Karpas-422 (cell line): ENCODE measurements around the gene LONRF2. TPM values are rescaled to one million over a fixed set of nuclear protein-coding genes. Genes with fewer than 3 reads are reported as not detected.

Experiments used
- DNase-seq: peaks from one replicate; pipeline ENCODE4 v3.0.0-alpha.2; 2015
- H2AFZ ChIP-seq: fragments of 200-600 bp; sonication (generic); 2 replicates; pipeline ENCODE4 v1.6.1; 2014; ENCODE audit warnings: antibody characterized with exemption, low read length, mixed read lengths
- H3K27ac ChIP-seq: fragments of 200-600 bp; sonication (generic); 2 replicates; pipeline ENCODE4 v1.5.1; 2014; ENCODE audit warnings: mild to moderate bottlenecking, low read length, moderate library complexity
- H3K27me3 ChIP-seq: fragments of 200-600 bp; sonication (generic); 2 replicates; pipeline ENCODE4 v1.6.1; 2014; ENCODE audit warnings: low read length, mixed read lengths
- H3K36me3 ChIP-seq: fragments of 200-600 bp; sonication (generic); 2 replicates; pipeline ENCODE4 v1.6.1; 2014; ENCODE audit warnings: low read length, mixed read lengths; ENCODE audit not compliant: insufficient read depth
- H3K4me1 ChIP-seq: fragments of 200-600 bp; sonication (generic); 2 replicates; pipeline ENCODE4 v1.6.1; 2014; ENCODE audit warnings: mild to moderate bottlenecking, low read length, mixed read lengths
- H3K4me2 ChIP-seq: fragments of 200-600 bp; sonication (generic); 2 replicates; pipeline ENCODE4 v1.6.1; 2014; ENCODE audit warnings: low read length, low read depth, mild to moderate bottlenecking; ENCODE audit not compliant: poor library complexity, severe bottlenecking
- H3K4me3 ChIP-seq: fragments of 200-600 bp; sonication (generic); 2 replicates; pipeline ENCODE4 v1.5.1; 2014; ENCODE audit warnings: mild to moderate bottlenecking, antibody characterized with exemption, low read length, mixed read lengths
- H3K79me2 ChIP-seq: fragments of 200-600 bp; sonication (generic); 2 replicates; pipeline ENCODE4 v1.6.1; 2014; ENCODE audit warnings: mild to moderate bottlenecking, low read length, mixed read lengths
- H3K9ac ChIP-seq: fragments of 200-600 bp; sonication (generic); 2 replicates; pipeline ENCODE4 v1.6.0; 2014; ENCODE audit warnings: low read length
- H3K9me2 ChIP-seq: fragments of 200-600 bp; sonication (generic), shearing (Covaris generic); replicated peaks from 2 replicates; pipeline ENCODE4 v1.6.0; 2014; ENCODE audit warnings: mild to moderate bottlenecking, low read length, moderate library complexity; ENCODE audit not compliant: insufficient read depth
- H3K9me3 ChIP-seq: fragments of 300-700, 200-600 bp; sonication (generic); 2 replicates; pipeline ENCODE4 v1.6.1; 2014; ENCODE audit warnings: low read length, mixed read lengths
- H4K20me1 ChIP-seq: fragments of 200-600 bp; sonication (generic); 2 replicates; pipeline ENCODE4 v1.6.1; 2014; ENCODE audit warnings: mild to moderate bottlenecking, antibody characterized with exemption, low read length, low read depth; ENCODE audit not compliant: insufficient read depth
- total RNA-seq: library from RNA; depleted of rRNA; stranded (reverse); fragments of >200 nt; shearing (Covaris generic); gene quantifications from 2 replicates; pipeline ENCODE4 v1.2.3, GENCODE V29; 2014; ENCODE audit warnings: low replicate concordance

The LONRF2 gene
- total RNA-seq, 1 experiment from 2014 or later: not detected

DNA sequence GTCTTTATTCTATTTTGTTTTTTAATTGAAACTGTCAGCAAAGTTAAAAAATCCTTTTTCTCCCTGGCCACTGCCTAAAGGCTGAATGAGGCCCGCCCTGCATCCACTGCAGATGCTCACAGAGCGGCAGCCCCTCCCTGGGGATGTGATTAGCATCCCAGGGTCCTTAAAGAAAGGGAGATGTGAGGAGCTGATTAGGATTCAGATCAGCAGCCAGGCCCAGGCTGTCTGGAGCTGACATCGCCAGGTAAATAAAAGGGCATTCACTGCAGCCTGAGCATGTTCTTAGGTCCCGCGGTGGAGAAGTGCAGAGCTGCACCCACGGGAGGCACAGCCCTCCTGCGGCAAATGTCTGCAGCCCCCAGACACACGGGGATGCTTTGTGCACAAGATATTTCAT lies 83.8 kb downstream of the LONRF2 start:
- H4K20me1 ChIP-seq: no peaks in the 10 kb centered on the region
- H3K27ac ChIP-seq: no peak overlapping the region
- no peak overlapping the region for H3K4me3 ChIP-seq
- H3K27me3 ChIP-seq: no peaks in the 10 kb centered on the region
- no peak overlapping the region for H2AFZ ChIP-seq
- no peak overlapping the region for H3K4me2 ChIP-seq
- no peak overlapping the region for H3K9ac ChIP-seq
- H3K4me1 ChIP-seq: peaks cover 81% of the 10 kb centered on the region
- H3K79me2 ChIP-seq: no peaks in the 10 kb centered on the region
- no peaks in the 10 kb centered on the region for H3K36me3 ChIP-seq
- DNase-seq: no peak
- H3K9me3 ChIP-seq: no peaks in the 10 kb centered on the region
- no peaks in the 10 kb centered on the region for H3K9me2 ChIP-seq

DNA sequence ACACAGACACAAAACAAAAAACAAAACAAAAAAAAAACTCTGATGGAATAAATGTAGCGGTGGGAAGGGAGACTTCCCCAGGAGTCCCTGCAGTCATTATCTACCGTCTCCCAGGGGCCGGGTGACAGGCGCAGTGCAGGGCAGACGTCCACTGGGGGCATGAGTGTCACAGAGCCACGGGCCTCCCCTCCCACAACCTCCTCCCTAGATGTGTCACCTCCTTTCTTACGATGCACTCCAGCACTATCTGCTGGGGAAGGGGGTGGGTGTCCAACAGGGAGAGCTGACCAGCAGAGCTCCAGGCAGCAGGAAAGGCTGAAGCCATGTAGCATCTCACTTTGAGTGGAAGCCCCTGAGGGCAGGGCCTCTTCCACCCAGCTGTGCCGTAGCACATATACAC lies 84.5 kb downstream of the LONRF2 start:
- Histone ChIP-seq H3K9me2 (no peaks in the 10 kb centered on the region), H3K27me3 (no peaks in the 10 kb centered on the region), H3K9ac (no peak overlapping the region), H3K4me1 (peaks cover 81% of the 10 kb centered on the region), H3K4me3 (no peak overlapping the region), H4K20me1 (no peaks in the 10 kb centered on the region), H3K36me3 (no peaks in the 10 kb centered on the region), H3K27ac (no peak overlapping the region), H2AFZ (no peak overlapping the region), H3K79me2 (no peaks in the 10 kb centered on the region), H3K4me2 (no peak overlapping the region), H3K9me3 (no peaks in the 10 kb centered on the region)
- DNase-seq: no peak

DNA sequence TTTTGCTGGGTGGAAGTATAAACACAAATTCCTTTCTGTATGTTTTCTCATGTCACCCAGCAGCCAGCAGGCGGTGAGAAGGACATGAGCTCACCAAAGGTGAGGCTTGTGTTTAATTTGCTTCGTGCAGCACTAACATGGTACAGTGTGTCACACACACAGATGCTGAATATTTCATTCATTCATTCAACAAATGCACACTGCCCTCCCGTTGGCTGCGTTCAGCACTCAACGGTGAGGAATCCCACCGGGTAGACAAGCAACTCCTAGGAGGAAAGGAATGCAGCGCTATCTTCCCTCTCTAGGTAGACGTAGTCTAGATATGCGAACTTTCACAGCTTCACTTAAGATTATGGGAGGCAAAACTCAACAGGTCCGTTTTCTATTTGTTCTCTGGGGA lies 85.1 kb downstream of the LONRF2 start:
- Histone ChIP-seq H2AFZ (no peak overlapping the region), H3K27ac (peak overlapping the region; percentile 97; the same call in 1 of the 2 replicates), H3K4me2 (peak overlapping the region; percentile 71), H3K9me3 (no peaks in the 10 kb centered on the region), H3K79me2 (no peaks in the 10 kb centered on the region), H3K9me2 (no peaks in the 10 kb centered on the region), H4K20me1 (no peaks in the 10 kb centered on the region), H3K36me3 (no peaks in the 10 kb centered on the region), H3K9ac (no peak overlapping the region), H3K4me1 (peaks cover 81% of the 10 kb centered on the region), H3K4me3 (no peak overlapping the region), H3K27me3 (no peaks in the 10 kb centered on the region)
- DNase-seq: peak; percentile 59

DNA sequence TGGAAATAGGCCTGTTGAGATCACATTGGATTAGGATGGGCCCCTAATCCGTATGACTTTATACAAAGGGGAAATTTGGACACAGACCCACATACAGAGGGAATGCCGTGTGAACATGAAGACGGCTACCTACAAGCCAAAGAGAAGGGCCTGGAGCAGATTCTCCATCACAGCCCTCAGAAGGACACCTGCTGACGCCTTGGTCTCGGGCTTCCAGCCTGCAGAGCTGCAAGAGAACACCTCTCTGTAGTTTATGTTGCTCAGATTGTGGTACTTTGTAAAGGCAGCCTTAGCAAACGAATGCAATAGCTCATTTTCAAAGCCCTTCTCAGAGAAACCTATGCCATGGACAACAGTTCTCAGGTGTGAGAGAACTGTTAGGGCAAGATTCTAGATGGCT lies 86.1 kb downstream of the LONRF2 start:
- peak overlapping the region; percentile 97 for H3K27ac ChIP-seq
- peak overlapping the region; percentile 71 for H3K4me2 ChIP-seq
- no peaks in the 10 kb centered on the region for H4K20me1 ChIP-seq
- no peaks in the 10 kb centered on the region for H3K27me3 ChIP-seq
- H3K9me2 ChIP-seq: no peaks in the 10 kb centered on the region
- no peaks in the 10 kb centered on the region for H3K36me3 ChIP-seq
- H3K4me3 ChIP-seq: peak overlapping the region; percentile 36; the same call in 1 of the 2 replicates
- peak overlapping the region; percentile 68 for H3K9ac ChIP-seq
- DNase-seq: peak; percentile 65
- H3K79me2 ChIP-seq: no peaks in the 10 kb centered on the region
- H2AFZ ChIP-seq: no peak overlapping the region
- no peaks in the 10 kb centered on the region for H3K9me3 ChIP-seq
- peaks cover 71% of the 10 kb centered on the region for H3K4me1 ChIP-seq

- no peaks in the 10 kb centered on the region for H3K9me3 ChIP-seq
- DNase-seq: peak; percentile 80
- H3K36me3 ChIP-seq: no peaks in the 10 kb centered on the region
- H3K27ac ChIP-seq: peak overlapping the region; percentile 97
- H3K4me1 ChIP-seq: peaks cover 71% of the 10 kb centered on the region
- H3K27me3 ChIP-seq: no peaks in the 10 kb centered on the region
- H3K9me2 ChIP-seq: no peaks in the 10 kb centered on the region
- peak overlapping the region; percentile 29; the same call in 1 of the 2 replicates for H2AFZ ChIP-seq
- no peaks in the 10 kb centered on the region for H3K79me2 ChIP-seq
- peak overlapping the region; percentile 68 for H3K9ac ChIP-seq
- H3K4me3 ChIP-seq: peak overlapping the region; percentile 36; the same call in 1 of the 2 replicates
- peak overlapping the region; percentile 71 for H3K4me2 ChIP-seq
- no peaks in the 10 kb centered on the region for H4K20me1 ChIP-seq
Measured at GRCh38 chr2:100235581-100235980, 86.7 kb downstream of the LONRF2 start.

DNA sequence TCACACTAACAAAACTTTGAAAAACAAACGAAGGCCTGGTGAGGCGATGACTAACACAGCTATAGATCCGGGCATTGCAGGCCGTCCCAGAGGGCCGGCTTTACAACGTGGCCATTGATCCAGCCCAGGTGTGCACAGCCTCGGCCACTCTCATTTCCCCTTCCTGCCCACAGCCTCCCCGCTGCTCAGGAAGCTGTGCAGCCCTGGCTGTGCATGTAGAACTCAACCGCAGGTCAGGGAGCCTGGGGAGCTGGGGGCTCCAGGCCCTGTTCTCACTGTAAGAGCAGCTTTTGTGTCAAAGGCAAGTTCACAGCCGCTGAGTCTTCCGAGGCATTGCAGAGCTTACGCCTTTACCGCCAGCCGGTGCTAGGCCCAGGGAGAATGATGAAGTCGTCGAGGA lies 87.2 kb downstream of the LONRF2 start:
- Histone ChIP-seq H3K36me3 (no peaks in the 10 kb centered on the region), H3K4me1 (peaks cover 71% of the 10 kb centered on the region), H3K4me2 (peak overlapping the region; percentile 71), H3K9ac (peak overlapping the region; percentile 68), H3K9me2 (no peaks in the 10 kb centered on the region), H4K20me1 (no peaks in the 10 kb centered on the region), H3K27me3 (no peaks in the 10 kb centered on the region), H3K9me3 (no peaks in the 10 kb centered on the region), H3K79me2 (no peaks in the 10 kb centered on the region), H2AFZ (peak overlapping the region; percentile 29), H3K27ac (peak overlapping the region; percentile 97), H3K4me3 (peak overlapping the region; percentile 36; the same call in 1 of the 2 replicates)
- peak; percentile 96 for DNase-seq

- Histone ChIP-seq H3K9ac (peak overlapping the region; percentile 62), H3K36me3 (no peaks in the 10 kb centered on the region), H3K4me1 (peaks cover 69% of the 10 kb centered on the region), H3K27me3 (no peaks in the 10 kb centered on the region), H3K27ac (peak overlapping the region; percentile 97), H3K4me3 (peak overlapping the region; percentile 33; the same call in 1 of the 2 replicates), H4K20me1 (no peaks in the 10 kb centered on the region), H3K9me2 (no peaks in the 10 kb centered on the region), H3K4me2 (peak overlapping the region; percentile 71), H2AFZ (no peak overlapping the region), H3K79me2 (no peaks in the 10 kb centered on the region), H3K9me3 (no peaks in the 10 kb centered on the region)
- DNase-seq: no peak
Measured at GRCh38 chr2:100234141-100234540, 88.2 kb downstream of the LONRF2 start.

GRCh38 chr2:100233061-100233460 lies 89.2 kb downstream of the LONRF2 start:
- no peak overlapping the region for H3K9ac ChIP-seq
- no peaks in the 10 kb centered on the region for H4K20me1 ChIP-seq
- no peak for DNase-seq
- no peak overlapping the region for H3K4me3 ChIP-seq
- H3K79me2 ChIP-seq: no peaks in the 10 kb centered on the region
- peaks cover 62% of the 10 kb centered on the region for H3K4me1 ChIP-seq
- H3K27ac ChIP-seq: no peak overlapping the region
- H3K9me2 ChIP-seq: no peaks in the 10 kb centered on the region
- no peaks in the 10 kb centered on the region for H3K27me3 ChIP-seq
- no peak overlapping the region for H3K4me2 ChIP-seq
- H3K9me3 ChIP-seq: no peaks in the 10 kb centered on the region
- H2AFZ ChIP-seq: no peak overlapping the region
- no peaks in the 10 kb centered on the region for H3K36me3 ChIP-seq
